ENCODE results near the gene BCAS1. TPM values are rescaled to one million over a fixed set of nuclear protein-coding genes. Genes with fewer than 3 reads are reported as not detected.

BCAS1 gene
- polyA plus RNA-seq, 1 of the 3 experiments (the other 2 are of a cell fraction) = not detected

- POLR2A ChIA-PET = no interaction called here
- Histone ChIP-seq H2AFZ (ENCODE audit: low read depth) (no peak overlapping the region), H3F3A (replicated peaks; ENCODE audit: insufficient read depth) (no peaks in the 10 kb centered on the region), H3K4me2 (no peak overlapping the region), H3K4me3 (ENCODE audit: low read depth in 2 of 2, low read length in 1 of 2) (no peak overlapping the region), H4K20me1 (ENCODE audit: insufficient read depth) (no peaks in the 10 kb centered on the region), H3K9me2 (no peaks in the 10 kb centered on the region; the same call in 1 of the 2 replicates), H3K79me2 (ENCODE audit: insufficient read depth) (no peaks in the 10 kb centered on the region), H3K4me1 (ENCODE audit: control insufficient read depth in 1 of 2, insufficient read depth in 2 of 2, low read depth in 1 of 2, low read length in 1 of 2) (no peaks in the 10 kb centered on the region), H3K9ac (no peak overlapping the region), H3K9me3 (no peaks in the 10 kb centered on the region), H3K36me3 (replicated peaks in 1 of 2; ENCODE audit: control insufficient read depth in 1 of 2, insufficient read depth in 2 of 2, low read length in 1 of 2) (no peaks in the 10 kb centered on the region), H3K27me3 (ENCODE audit: insufficient read depth) (no peaks in the 10 kb centered on the region), H3K27ac (ENCODE audit: low read depth in 2 of 2, low read length in 1 of 2) (no peak overlapping the region)
- no peak for DNase-seq
- CTCF ChIA-PET = interaction anchor here (1.0 kb wide), 1 partner anchor 113 kb away, joined by 3 read pairs; no protein-coding TSS in a partner anchor
- WGBS (ENCODE audit: low lambda C conversion rate) = 63% methylated on average over 12 of the region's 12 CpGs
- no peak for TF ChIP-seq FOXJ3 (CRISPR knock-in tag; IDR thresholded peaks at IDR 0.05)
- TF ChIP-seq RXRA (IDR thresholded peaks at IDR 0.05; ENCODE audit: borderline replicate concordance, low read depth) = no peak
- no peak for TF ChIP-seq SIN3A (IDR thresholded peaks at IDR 0.05; ENCODE audit: borderline replicate concordance, low read depth, low read length)
- no peak for TF ChIP-seq GATA2 (CRISPR knock-in tag; IDR thresholded peaks at IDR 0.05)
- TF ChIP-seq NFIC (IDR thresholded peaks at IDR 0.05; ENCODE audit: borderline replicate concordance) = no peak
- no peak for TF ChIP-seq MEF2A (IDR thresholded peaks at IDR 0.05; ENCODE audit: borderline replicate concordance, low read depth)
- TF ChIP-seq MAX (IDR thresholded peaks at IDR 0.05; ENCODE audit: low read depth) = no peak
- TF ChIP-seq ZBTB33 (IDR thresholded peaks at IDR 0.05; ENCODE audit: borderline replicate concordance, low read depth) = no peak
- no peak for TF ChIP-seq RCOR1 (IDR thresholded peaks at IDR 0.05; ENCODE audit: low read length)
- no peak for TF ChIP-seq IRF3 (IDR thresholded peaks at IDR 0.05; ENCODE audit: low read depth, low read length)
Measured at GRCh38 chr20:54086507-54087039, 16.2 kb upstream of the BCAS1 start.

- no peak overlapping the region for H3K4me2 ChIP-seq
- no peaks in the 10 kb centered on the region for H3K4me1 ChIP-seq (ENCODE audit: control insufficient read depth in 1 of 2, insufficient read depth in 2 of 2, low read depth in 1 of 2, low read length in 1 of 2)
- H3K9me2 ChIP-seq = no peaks in the 10 kb centered on the region; the same call in 1 of the 2 replicates
- no peaks in the 10 kb centered on the region for H3F3A ChIP-seq (replicated peaks; ENCODE audit: insufficient read depth)
- no peak overlapping the region for H2AFZ ChIP-seq (ENCODE audit: low read depth)
- no peak overlapping the region for H3K9ac ChIP-seq
- no peaks in the 10 kb centered on the region for H4K20me1 ChIP-seq (ENCODE audit: insufficient read depth)
- WGBS (ENCODE audit: low lambda C conversion rate) = 69% methylated on average over 3 of the region's 3 CpGs
- CTCF ChIA-PET = no interaction called here
- POLR2A ChIA-PET = no interaction called here
- no peaks in the 10 kb centered on the region for H3K27me3 ChIP-seq (ENCODE audit: insufficient read depth)
- no peak overlapping the region for H3K4me3 ChIP-seq (ENCODE audit: low read depth in 2 of 2, low read length in 1 of 2)
- no peaks in the 10 kb centered on the region for H3K9me3 ChIP-seq
- H3K79me2 ChIP-seq (ENCODE audit: insufficient read depth) = no peaks in the 10 kb centered on the region
- no peak overlapping the region for H3K27ac ChIP-seq (ENCODE audit: low read depth in 2 of 2, low read length in 1 of 2)
- H3K36me3 ChIP-seq (replicated peaks in 1 of 2; ENCODE audit: control insufficient read depth in 1 of 2, insufficient read depth in 2 of 2, low read length in 1 of 2) = no peaks in the 10 kb centered on the region
- no peak for DNase-seq
- TF ChIP-seq POLR2AphosphoS5 (IDR thresholded peaks at IDR 0.05; ENCODE audit: low read depth, low read length) (no peak), NFIC (IDR thresholded peaks at IDR 0.05; ENCODE audit: borderline replicate concordance) (no peak), NRF1 (IDR thresholded peaks at IDR 0.05; ENCODE audit: low read depth, low read length) (no peak), PBX3 (IDR thresholded peaks at IDR 0.05) (no peak), SIN3A (IDR thresholded peaks at IDR 0.05; ENCODE audit: borderline replicate concordance, low read depth, low read length) (no peak), GATA2 (CRISPR knock-in tag; IDR thresholded peaks at IDR 0.05) (no peak), FOSL2 (IDR thresholded peaks at IDR 0.05; ENCODE audit: borderline replicate concordance, low read depth) (no peak), RCOR1 (IDR thresholded peaks at IDR 0.05; ENCODE audit: low read length) (no peak), TCF12 (IDR thresholded peaks at IDR 0.05) (no peak), EZH2phosphoT487 (IDR thresholded peaks at IDR 0.05; ENCODE audit: borderline replicate concordance, low read depth) (no peak), REST (IDR thresholded peaks at IDR 0.05; ENCODE audit: low read depth, low read length) (no peak), JUND (IDR thresholded peaks at IDR 0.05) (no peak), ELF1 (IDR thresholded peaks at IDR 0.05) (no peak), SMC3 (IDR thresholded peaks at IDR 0.05; ENCODE audit: low read depth, low read length) (no peak), FOXJ3 (CRISPR knock-in tag; IDR thresholded peaks at IDR 0.05) (no peak)
Measured at GRCh38 chr20:54085910-54086309, 15.5 kb upstream of the BCAS1 start.

All from SK-N-SH (cell line).